Subcutaneous adipose tissue (tissue), 4 donors: ENCODE results near the gene DROSHA. TPM values are rescaled to one million over a fixed set of nuclear protein-coding genes. Genes with fewer than 3 reads are reported as not detected.

Experiments used
- CTCF ChIP-seq: fragments of 450-650 bp; IDR thresholded peaks from one replicate; pipeline ENCODE4 v1.5.1; 2016; ENCODE audit warnings: low read depth, mild to moderate bottlenecking, control low read depth, antibody characterized with exemption, moderate library complexity
- total RNA-seq, 4 donors: library from RNA; depleted of rRNA; stranded (reverse); fragments of >200 nt; gene quantifications; one replicate each; pipeline ENCODE4 v1.1.0, GENCODE V29; 2016

Gene DROSHA
- total RNA-seq, 4 donors from 2014 or later: 37.9 to 51.8 (median 40.4) TPM

GRCh38 chr5:31537851-31538250 is 6.0 kb upstream of the DROSHA start:
- no peak for TF ChIP-seq CTCF

- TF ChIP-seq CTCF: no peak
These were observed 5.5 kb upstream of the DROSHA start for GRCh38 chr5:31537349-31537748.

- TF ChIP-seq CTCF: no peak
These were observed 5.0 kb upstream of the DROSHA start for GRCh38 chr5:31536873-31537272.

- no peak for TF ChIP-seq CTCF
These were observed 2.7 kb upstream of the DROSHA start for GRCh38 chr5:31534527-31535046.

GRCh38 chr5:31531543-31531887 is 378 bp downstream of the DROSHA start:
- TF ChIP-seq CTCF: no peak

GRCh38 chr5:31530541-31531265 is 1.2 kb downstream of the DROSHA start:
- TF ChIP-seq CTCF: no peak

- TF ChIP-seq CTCF: no peak
These were observed 8.9 kb downstream of the DROSHA start for GRCh38 chr5:31523041-31523440.
